Stimulated activated naive B cell treated with anti-CD40 and anti-IgM and Interleukin-4, amounts not matched to agents 10 μg/mL and 1 μg/mL and 100 μg/mL, for 72 hours (primary cell): ENCODE measurements around the gene UBE2QL1.

Experiments used
- ATAC-seq, 2 donors: fragments of 150-1000 bp; cut with Tn5 transposase; replicated peaks; 2 replicates each; pipeline ENCODE4 v1.10.0; 2021; ENCODE audit warnings: moderate library complexity in 1 of 2
- DNase-seq: peaks from one replicate; pipeline ENCODE4 v3.0.0; 2021
- H3K27ac Mint-ChIP-seq: one replicate; pipeline ENCODE4 v1.8.0; 2022; ENCODE audit warnings: mild to moderate bottlenecking, mixed read lengths
- H3K27me3 Mint-ChIP-seq, 2 donors: one replicate each; pipeline ENCODE4 v1.8.0; 2022; ENCODE audit warnings: mixed read lengths in 2 of 2
- H3K36me3 Mint-ChIP-seq, 2 donors: one replicate each; pipeline ENCODE4 v1.8.0; 2022; ENCODE audit warnings: mixed read lengths in 2 of 2, mild to moderate bottlenecking in 1 of 2
- H3K4me1 Mint-ChIP-seq, 2 donors: one replicate each; pipeline ENCODE4 v1.8.0; 2022; ENCODE audit warnings: mixed read lengths in 2 of 2, mild to moderate bottlenecking in 1 of 2
- H3K4me3 Mint-ChIP-seq, 2 donors: one replicate each; pipeline ENCODE4 v1.8.0; 2022; ENCODE audit warnings: mild to moderate bottlenecking in 2 of 2, mixed read lengths in 2 of 2, moderate library complexity in 1 of 2
- H3K9me3 Mint-ChIP-seq, 2 donors: one replicate each; pipeline ENCODE4 v1.8.0; 2022; ENCODE audit warnings: mixed read lengths in 2 of 2, mild to moderate bottlenecking in 1 of 2

Gene UBE2QL1

DNA sequence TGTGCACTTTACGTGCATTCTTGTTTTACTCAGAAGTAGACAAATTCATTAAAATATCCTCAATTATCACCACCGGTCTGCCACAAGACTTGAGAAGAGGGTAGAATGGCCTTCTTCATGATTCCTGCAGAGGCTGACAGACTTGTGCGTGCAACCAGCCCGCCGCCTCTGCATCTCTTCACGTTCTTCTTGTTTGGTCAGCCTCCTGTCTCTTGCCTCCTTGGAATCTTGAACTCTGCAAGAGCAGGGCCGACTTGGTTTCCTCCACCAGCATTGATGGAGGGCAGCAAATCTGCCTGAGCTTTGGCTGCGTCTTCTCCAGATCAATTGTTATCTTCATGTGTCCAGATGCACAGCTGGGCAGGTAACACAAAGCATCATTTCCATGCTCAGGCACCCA lies 20.2 kb downstream of the UBE2QL1 start:
- ATAC-seq (no peak), DNase-seq (no peak)
- Mint-ChIP-seq H3K27me3 (peaks cover 8 to 12% of the 10 kb centered on the region in 2 donors), H3K27ac (no peak overlapping the region), H3K36me3 (no peaks in the 10 kb centered on the region), H3K9me3 (peaks cover 6 to 15% of the 10 kb centered on the region in 2 donors), H3K4me3 (no peak overlapping the region), H3K4me1 (no peaks in the 10 kb centered on the region)

DNA sequence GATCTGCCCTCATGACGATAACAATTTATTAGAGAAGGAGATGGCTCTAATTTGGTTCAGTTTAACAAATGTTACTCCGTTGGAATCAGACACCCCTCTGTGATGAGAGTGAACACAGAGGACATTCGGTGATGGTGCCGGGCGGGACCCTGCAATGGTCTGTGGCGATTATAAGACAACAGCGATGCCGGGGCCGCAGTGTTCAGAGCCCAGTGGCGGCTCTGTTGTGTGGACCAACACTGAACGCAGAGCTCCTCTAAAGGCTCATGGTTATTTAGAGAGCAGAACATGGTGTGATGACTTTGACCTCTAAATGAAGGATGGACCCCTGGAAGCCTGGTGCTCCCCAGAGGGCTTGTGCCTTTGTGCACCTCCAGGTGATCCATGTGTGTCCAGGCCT lies 21.2 kb downstream of the UBE2QL1 start:
- peaks cover 6 to 15% of the 10 kb centered on the region in 2 donors for H3K9me3 Mint-ChIP-seq
- DNase-seq, result no peak
- no peak for ATAC-seq
- no peak overlapping the region for H3K4me3 Mint-ChIP-seq
- H3K4me1 Mint-ChIP-seq, result no peaks in the 10 kb centered on the region
- H3K36me3 Mint-ChIP-seq, result no peaks in the 10 kb centered on the region
- no peak overlapping the region for H3K27ac Mint-ChIP-seq
- H3K27me3 Mint-ChIP-seq, result peaks cover 8 to 12% of the 10 kb centered on the region in 2 donors

DNA sequence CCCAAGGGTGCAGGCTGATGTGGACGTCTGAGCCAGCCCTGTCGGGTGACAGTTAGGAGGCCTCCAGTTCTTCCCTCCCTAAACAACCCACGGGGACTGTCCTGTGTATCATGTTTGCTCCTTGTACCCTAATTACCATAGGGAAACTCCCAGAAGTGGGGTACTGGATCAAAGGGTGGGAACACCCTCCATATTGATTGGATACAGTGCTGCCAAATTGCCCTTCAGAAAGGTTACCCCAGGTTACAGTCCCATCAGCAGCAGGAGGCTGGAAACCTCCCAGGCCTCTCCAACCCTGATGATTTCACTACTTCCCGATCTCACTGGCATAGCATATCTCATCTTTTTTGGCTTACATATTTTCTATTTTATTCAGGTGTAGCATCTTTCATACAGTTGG lies 22.0 kb downstream of the UBE2QL1 start:
- Mint-ChIP-seq H3K4me1 (no peaks in the 10 kb centered on the region), H3K27me3 (peaks cover 8 to 12% of the 10 kb centered on the region in 2 donors), H3K4me3 (no peak overlapping the region), H3K9me3 (peaks cover 6 to 15% of the 10 kb centered on the region in 2 donors), H3K27ac (no peak overlapping the region), H3K36me3 (no peaks in the 10 kb centered on the region)
- DNase-seq (no peak), ATAC-seq (no peak)

DNA sequence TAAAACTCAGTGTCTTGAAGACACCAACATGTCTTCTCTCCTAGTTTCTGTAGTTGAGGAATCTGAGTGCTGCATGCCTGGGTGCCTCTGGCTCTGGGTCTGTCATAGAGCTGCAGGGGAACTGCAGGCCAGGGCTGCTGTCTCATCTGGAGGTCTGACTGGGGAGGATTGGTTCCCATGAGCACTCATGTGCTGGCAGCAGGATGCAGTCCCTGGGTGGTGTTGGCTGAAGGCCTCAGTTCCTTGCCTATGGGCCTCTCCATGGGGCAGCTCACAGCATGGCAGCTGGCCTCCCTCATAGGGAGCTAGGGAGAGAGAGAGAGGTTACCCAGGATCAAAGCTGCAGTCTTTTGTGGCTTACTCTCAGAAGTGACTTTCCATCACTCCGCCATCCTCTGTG lies 22.6 kb downstream of the UBE2QL1 start:
- H3K9me3 Mint-ChIP-seq, result peaks cover 6 to 15% of the 10 kb centered on the region in 2 donors

DNA sequence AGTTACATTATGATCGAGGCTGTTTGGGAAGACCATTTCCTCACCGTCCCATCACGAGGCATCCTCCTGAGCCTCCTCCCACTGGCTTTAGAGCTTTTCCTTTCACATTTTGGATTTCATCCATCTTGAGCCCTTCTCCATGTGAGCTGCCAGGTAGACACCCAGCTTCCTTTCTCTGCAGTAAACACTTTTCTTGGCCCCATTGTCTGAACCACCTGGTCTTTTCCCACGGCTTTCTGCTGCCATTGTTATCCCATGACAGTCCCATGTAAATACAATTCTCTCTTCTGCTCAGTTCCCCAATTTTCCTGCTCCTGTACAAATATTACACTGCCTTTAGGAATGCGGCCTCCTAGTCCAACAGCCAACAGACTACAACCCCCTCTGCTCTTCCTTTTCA lies 24.1 kb downstream of the UBE2QL1 start:
- ATAC-seq (no peak), DNase-seq (no peak)
- Mint-ChIP-seq H3K9me3 (peaks cover 6 to 15% of the 10 kb centered on the region in 2 donors), H3K4me3 (no peak overlapping the region), H3K36me3 (no peaks in the 10 kb centered on the region), H3K27ac (no peak overlapping the region), H3K27me3 (peaks cover 0 to 15% of the 10 kb centered on the region in 2 donors), H3K4me1 (no peaks in the 10 kb centered on the region)

More for the DNA sequence above, 22.6 kb downstream of the UBE2QL1 start:
- DNase-seq (no peak), ATAC-seq (no peak)
- Mint-ChIP-seq H3K27me3 (peaks cover 2 to 12% of the 10 kb centered on the region in 2 donors), H3K4me1 (no peaks in the 10 kb centered on the region), H3K27ac (no peak overlapping the region), H3K36me3 (no peaks in the 10 kb centered on the region), H3K4me3 (no peak overlapping the region)

DNA sequence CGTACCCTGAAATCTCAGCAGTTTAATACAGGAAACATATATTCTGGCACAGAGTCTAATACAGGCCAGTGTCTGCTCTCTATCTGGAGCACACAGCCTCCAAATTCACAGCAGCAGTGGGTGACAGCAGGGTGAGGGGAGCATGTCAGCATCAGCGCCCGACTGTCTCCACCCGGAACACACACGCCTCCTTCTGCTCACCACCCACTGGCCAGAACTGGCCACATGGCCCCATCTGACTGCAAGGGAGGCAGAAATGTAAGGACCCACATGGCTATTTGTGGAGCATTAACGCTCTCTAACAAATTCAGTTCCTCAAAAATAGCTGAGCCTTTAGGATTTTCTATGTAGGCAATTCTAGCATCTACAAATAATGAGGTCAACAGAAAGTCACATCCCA lies 24.6 kb downstream of the UBE2QL1 start:
- DNase-seq, result no peak
- Mint-ChIP-seq H3K4me3 (no peak overlapping the region), H3K27me3 (peaks cover 0 to 11% of the 10 kb centered on the region in 2 donors), H3K36me3 (no peaks in the 10 kb centered on the region), H3K4me1 (no peaks in the 10 kb centered on the region), H3K9me3 (peaks cover 6 to 15% of the 10 kb centered on the region in 2 donors), H3K27ac (no peak overlapping the region)
- no peak for ATAC-seq

DNA sequence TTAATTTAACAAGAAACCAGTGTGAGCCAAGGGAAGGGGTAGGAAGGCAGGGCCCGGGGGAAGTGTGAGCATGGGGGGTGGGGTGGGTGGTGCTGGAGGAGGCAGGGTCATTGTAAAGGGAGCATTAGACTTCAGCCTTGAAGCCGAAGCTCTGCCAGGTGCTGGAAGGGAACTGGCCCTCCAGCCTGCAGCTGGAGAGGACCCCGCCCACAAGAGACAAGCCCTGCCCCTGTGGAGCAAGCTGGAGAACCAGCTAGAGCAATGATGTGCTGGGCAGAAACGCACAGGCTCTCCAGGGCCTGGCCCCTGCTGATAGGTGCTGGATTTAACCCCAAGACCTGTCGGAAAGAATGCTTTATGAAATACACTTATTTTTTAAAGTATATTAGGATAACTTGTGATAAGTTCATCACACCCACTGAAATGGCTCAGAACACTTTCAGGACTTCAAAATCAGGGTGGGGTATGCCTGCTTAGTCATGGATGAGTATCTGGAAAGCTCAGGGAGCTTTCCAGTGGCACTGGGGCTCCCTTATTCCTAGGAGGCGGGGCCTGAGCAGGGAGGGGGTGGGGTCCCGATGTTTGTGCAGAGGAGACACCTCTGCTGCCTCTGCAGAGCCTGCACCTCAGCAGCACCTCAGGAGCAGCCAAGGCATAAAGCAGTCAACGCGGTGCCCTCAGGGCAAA lies 27.1 kb downstream of the UBE2QL1 start:
- DNase-seq (no peak), ATAC-seq (no peak)
- Mint-ChIP-seq H3K27ac (no peak overlapping the region), H3K4me1 (no peaks in the 10 kb centered on the region), H3K36me3 (no peaks in the 10 kb centered on the region), H3K4me3 (no peak overlapping the region), H3K9me3 (peaks cover 6 to 15% of the 10 kb centered on the region in 2 donors), H3K27me3 (peaks cover 0 to 11% of the 10 kb centered on the region in 2 donors)

DNA sequence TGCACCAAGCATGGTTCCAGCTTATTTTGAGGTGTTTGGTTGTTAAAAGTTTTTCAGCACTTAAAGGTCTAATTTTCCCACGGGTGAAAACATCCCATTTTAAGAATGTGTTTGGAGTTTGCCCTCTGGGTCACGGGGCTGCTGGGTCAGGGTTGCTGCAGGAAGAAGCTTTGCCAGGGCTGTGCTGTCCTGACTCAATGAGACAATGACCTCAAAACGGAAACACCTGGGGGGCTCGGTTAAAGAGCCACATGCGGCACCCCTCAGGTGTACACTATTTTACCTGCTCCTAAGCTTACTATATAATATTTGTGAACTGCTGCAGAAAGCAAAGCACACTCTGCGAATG lies 27.6 kb downstream of the UBE2QL1 start:
- peaks cover 0 to 11% of the 10 kb centered on the region in 2 donors for H3K27me3 Mint-ChIP-seq
- no peak overlapping the region for H3K27ac Mint-ChIP-seq
- ATAC-seq, result no peak
- no peaks in the 10 kb centered on the region for H3K36me3 Mint-ChIP-seq
- DNase-seq, result no peak
- no peak overlapping the region for H3K4me3 Mint-ChIP-seq
- H3K9me3 Mint-ChIP-seq, result peaks cover 3 to 10% of the 10 kb centered on the region in 2 donors
- peaks cover 0 to 3% of the 10 kb centered on the region in 2 donors for H3K4me1 Mint-ChIP-seq

DNA sequence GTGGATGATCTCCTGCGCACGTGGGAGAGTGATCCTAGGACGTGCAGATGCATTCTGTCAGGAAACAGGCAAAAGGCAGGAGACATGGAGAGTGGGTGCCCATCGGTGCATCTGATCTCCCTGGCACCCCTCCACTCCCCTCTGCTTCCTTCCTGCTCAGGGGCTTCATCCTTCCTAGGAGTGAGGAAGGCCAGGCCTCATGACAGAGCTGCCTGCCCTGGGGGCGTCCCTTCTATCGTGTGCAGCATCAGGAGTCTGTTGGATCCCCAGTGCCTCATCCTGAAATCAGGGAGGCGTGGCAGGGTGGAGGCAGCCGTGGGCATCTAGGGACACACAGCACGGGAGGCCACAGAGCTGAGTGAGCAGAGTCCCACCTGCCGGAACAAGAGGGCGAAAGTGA lies 30.1 kb downstream of the UBE2QL1 start:
- Mint-ChIP-seq H3K9me3 (no peaks in the 10 kb centered on the region), H3K36me3 (no peaks in the 10 kb centered on the region), H3K4me3 (no peak overlapping the region), H3K27me3 (peaks cover 0 to 5% of the 10 kb centered on the region in 2 donors), H3K27ac (no peak overlapping the region), H3K4me1 (peaks cover 4 to 8% of the 10 kb centered on the region in 2 donors)
- ATAC-seq (no peak), DNase-seq (no peak)

DNA sequence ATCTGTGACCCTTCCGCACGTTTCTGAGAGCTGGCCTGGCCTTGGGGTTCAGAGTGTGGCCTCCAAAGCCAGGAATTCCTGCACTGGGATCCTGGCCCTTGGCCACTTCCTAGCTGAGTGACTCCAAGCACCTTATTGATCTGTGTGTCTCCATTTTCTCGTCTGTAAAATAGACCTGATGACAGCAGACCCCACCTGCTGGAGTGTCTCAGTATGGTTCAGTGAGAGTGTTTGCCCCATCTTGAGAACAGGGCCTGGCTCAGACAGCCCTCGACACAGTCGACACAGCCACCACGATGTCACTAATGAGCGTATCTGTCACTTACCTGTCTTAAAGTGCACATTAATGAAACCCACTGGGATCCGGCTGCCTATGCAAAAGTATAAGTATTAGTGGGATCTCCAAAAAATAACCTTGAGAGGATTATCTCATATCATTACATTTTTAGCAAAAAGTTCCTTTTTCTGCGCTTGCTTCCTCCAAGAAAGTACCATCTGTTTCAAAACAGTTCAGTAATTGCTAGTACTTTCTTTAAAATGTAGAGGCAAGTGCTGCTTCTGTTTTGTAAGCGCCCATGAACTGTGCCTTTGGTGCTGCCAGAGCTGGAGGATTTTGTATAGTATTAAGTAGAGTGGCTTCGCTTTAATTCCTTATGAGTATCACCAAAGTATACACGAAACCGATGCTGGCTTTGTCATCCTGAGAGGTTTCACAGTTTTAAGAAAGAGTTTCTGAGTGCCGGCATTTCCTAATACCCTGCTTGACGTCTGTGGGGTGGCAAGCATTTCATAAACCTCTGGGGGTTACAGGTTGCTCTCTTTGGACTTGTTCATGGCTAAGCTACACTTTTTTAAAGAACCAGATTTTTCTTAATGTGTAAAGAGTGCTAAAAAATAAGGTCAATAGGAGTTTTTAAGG lies 31.7 kb downstream of the UBE2QL1 start:
- H3K4me1 Mint-ChIP-seq, result peaks cover 16 to 18% of the 10 kb centered on the region in 2 donors
- no peak overlapping the region for H3K27ac Mint-ChIP-seq
- ATAC-seq, result peak in 1 of 2 donors; percentile 38
- H3K9me3 Mint-ChIP-seq, result no peaks in the 10 kb centered on the region
- H3K27me3 Mint-ChIP-seq, result peaks cover 0 to 5% of the 10 kb centered on the region in 2 donors
- H3K4me3 Mint-ChIP-seq, result no peak overlapping the region
- H3K36me3 Mint-ChIP-seq, result no peaks in the 10 kb centered on the region
- no peak for DNase-seq

DNA sequence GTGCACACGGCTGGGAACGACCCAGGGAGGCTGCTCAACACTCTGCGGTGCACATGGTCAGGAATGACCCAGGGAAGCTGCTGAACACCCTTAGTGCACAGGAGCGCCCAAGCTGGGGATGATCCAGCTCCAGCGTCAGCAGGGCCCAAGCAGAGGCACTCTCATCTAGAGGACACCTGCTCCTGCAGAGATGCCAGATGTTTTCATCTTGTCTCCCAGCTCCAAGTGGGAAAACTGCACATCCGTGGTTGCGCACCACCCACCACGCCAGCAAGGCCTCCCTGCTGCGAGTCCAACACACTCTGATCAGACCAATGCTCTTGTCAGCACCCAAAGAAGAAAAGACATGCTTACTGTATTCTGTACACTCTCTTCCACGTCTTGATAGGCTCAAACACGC lies 34.1 kb downstream of the UBE2QL1 start:
- H3K4me3 Mint-ChIP-seq, result no peak overlapping the region
- H3K36me3 Mint-ChIP-seq, result no peaks in the 10 kb centered on the region
- H3K4me1 Mint-ChIP-seq, result peaks cover 20 to 21% of the 10 kb centered on the region in 2 donors
- ATAC-seq (no peak), DNase-seq (no peak)
- peaks cover 0 to 1% of the 10 kb centered on the region in 2 donors for H3K9me3 Mint-ChIP-seq
- H3K27ac Mint-ChIP-seq, result no peak overlapping the region
- peaks cover 4 to 8% of the 10 kb centered on the region in 2 donors for H3K27me3 Mint-ChIP-seq

DNA sequence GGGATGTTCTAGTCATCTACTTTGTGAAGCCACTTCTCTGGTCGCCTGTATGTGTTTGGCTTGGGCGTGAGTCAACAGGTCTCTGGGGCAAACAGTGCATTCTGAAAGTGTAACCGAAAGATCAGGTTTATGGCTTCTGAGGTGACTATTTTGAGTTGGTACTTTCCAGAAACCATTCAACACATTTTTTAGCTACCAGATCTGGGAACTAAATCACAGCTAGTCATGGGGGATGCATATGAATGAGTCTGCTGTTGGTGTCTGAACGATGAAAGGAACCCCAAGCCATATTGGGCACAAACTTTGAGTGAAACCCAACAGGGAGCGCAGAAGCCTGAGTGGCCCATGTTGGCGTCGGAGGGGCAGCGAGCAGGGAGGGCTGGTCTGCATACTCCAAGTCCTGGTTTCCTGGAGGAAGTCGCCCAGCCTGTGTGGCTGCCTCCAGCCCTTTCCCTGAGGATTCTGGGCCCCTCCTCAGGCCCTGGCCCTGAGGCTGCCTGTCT lies 35.3 kb downstream of the UBE2QL1 start:
- Mint-ChIP-seq H3K36me3 (no peaks in the 10 kb centered on the region), H3K9me3 (peaks cover 0 to 1% of the 10 kb centered on the region in 2 donors), H3K4me3 (no peak overlapping the region), H3K4me1 (peaks cover 20 to 21% of the 10 kb centered on the region in 2 donors), H3K27me3 (peaks cover 4 to 8% of the 10 kb centered on the region in 2 donors), H3K27ac (peak overlapping the region; percentile 21)
- ATAC-seq (peak; percentile 77 to 89), DNase-seq (no peak)

DNA sequence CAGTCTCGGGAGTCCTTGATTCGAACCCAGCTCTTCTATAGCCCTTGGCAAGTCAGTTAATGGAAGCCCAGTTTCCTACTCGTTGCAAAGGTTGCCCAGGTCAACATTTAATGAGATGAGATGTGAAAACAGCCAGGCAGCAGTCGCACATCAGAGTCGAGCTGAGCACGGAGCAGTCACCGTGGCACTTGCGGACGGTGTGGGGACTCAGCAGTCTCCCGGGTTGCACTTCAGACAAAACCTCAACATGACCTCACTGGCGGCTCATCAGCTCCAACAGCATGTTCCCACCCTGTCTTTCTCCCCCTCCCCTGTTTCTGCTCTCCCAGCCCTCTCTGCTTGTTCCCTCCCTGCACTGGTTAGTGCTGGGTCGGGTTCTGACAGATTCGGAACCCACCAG lies 35.8 kb downstream of the UBE2QL1 start:
- H3K27ac Mint-ChIP-seq, result no peak overlapping the region
- ATAC-seq (no peak), DNase-seq (no peak)
- peaks cover 0 to 1% of the 10 kb centered on the region in 2 donors for H3K9me3 Mint-ChIP-seq
- peaks cover 4 to 8% of the 10 kb centered on the region in 2 donors for H3K27me3 Mint-ChIP-seq
- peaks cover 20 to 21% of the 10 kb centered on the region in 2 donors for H3K4me1 Mint-ChIP-seq
- no peaks in the 10 kb centered on the region for H3K36me3 Mint-ChIP-seq
- H3K4me3 Mint-ChIP-seq, result no peak overlapping the region

DNA sequence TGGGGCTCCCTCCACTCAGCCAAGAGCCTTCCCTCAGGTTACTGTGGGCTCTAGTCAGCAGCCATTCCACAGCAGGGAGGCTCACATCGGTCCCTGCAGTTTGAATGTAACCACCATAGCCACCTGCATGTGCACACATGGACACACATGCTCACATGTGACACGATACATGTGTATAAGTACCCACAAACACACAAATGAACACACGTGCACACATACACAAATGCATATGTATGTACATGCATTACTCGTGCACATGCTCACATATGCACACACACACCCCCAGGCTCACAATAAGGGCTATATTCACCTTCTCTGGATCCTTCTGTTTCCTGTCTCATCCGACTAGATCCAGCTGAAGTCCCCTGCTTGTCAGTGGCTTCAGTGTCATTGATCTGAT lies 36.2 kb downstream of the UBE2QL1 start:
- ATAC-seq, result no peak
- H3K27me3 Mint-ChIP-seq, result peaks cover 4 to 8% of the 10 kb centered on the region in 2 donors
- H3K27ac Mint-ChIP-seq, result no peak overlapping the region
- peaks cover 0 to 1% of the 10 kb centered on the region in 2 donors for H3K9me3 Mint-ChIP-seq
- H3K4me3 Mint-ChIP-seq, result no peak overlapping the region
- no peak for DNase-seq
- H3K36me3 Mint-ChIP-seq, result no peaks in the 10 kb centered on the region
- H3K4me1 Mint-ChIP-seq, result peaks cover 20 to 21% of the 10 kb centered on the region in 2 donors
